HG03354 (cell line): ENCODE results near the gene NXPE3.

ENCODE experiments used
- ATAC-seq: cut with Tn5 transposase; IDR thresholded peaks from one replicate; pipeline ENCODE4 v1.9.1; 2021; ENCODE audit warnings: mild to moderate bottlenecking; ENCODE audit not compliant: unreplicated experiment, poor library complexity, severe bottlenecking

The NXPE3 gene

DNA sequence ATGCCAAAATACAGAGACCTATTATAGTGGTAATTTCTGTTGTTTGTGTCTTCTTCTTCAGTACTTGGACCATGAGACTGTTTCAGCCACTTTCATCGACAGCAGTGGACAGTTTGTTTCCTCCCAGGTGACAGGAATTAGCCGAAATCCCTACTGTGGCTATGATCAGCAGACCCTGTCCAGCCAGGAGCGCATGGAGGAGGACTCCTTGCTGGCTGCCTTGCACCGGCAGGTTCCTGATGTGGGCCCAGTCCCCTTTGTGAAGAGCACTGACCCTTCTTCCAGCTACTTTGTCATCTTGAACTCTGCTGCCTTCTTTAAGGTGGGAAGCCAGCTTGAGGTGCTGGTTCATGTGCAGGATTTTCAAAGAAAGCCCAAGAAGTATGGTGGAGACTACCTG is 22.2 kb downstream of the NXPE3 start:
- ATAC-seq = no peak

DNA sequence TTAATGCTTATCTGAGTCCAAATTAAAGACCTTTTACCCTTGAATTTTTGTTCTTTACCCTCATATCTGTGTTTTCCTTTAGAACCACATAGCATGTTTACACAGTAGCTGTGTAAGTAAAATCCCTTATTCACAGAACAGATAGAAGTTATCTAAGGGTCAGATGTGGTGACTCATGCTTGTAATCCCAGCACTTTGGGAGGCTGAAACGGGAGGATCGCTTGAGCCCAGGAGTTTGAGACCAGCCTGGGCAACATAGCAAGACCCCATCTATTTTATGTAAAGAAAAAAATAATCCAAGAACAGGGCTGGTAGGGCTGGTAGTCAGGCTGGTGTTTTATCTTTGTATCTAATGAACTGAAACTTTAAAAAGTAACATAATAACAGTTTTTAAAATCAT is 23.2 kb downstream of the NXPE3 start:
- ATAC-seq = no peak

DNA sequence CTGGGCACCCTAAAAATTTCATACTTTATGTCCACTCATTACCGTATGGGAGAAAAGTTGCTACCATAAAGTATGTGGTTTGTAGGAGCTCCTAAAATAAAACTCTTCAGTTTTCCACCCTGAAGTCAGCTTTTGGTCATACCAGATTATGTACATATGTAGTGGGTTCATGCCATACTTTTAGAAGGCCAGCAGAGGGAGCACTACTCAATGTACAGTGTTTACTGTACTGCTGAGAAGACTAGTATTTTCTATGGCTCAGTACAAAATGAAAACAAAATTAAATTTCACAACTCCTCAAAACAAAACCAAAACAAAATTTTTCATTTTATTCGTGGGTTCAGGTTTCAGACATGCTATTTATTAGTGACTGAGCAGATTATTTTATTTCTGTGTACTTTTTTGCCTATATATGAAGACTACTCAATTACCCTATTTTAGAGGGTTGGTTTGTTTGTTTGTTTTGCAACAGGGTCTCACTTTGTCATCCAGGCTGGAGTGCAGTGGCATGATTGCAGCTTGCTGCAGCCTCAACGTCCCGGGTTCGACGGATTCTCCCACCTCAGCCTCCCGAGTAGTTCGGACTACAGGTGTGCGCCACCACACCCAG is 24.3 kb downstream of the NXPE3 start:
- peak; percentile 98 for ATAC-seq

DNA sequence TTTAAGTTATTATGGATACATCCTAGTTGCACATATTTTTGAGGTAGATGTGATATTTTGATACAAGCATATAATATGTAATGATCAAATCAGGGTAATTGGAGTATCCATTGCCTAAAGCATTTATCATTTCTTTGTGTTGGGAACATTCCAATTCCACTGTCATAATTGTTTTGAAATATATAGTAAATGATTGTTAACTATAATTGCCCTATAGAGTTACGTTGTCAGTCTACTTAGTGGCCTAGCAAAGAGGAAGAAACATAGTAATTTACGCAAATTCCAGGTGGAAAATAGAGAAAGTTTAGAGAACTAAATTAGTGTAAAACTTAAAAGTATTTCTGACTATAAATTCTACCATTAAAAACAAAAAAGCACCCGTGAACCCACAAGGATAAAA is 24.9 kb downstream of the NXPE3 start:
- ATAC-seq = no peak

DNA sequence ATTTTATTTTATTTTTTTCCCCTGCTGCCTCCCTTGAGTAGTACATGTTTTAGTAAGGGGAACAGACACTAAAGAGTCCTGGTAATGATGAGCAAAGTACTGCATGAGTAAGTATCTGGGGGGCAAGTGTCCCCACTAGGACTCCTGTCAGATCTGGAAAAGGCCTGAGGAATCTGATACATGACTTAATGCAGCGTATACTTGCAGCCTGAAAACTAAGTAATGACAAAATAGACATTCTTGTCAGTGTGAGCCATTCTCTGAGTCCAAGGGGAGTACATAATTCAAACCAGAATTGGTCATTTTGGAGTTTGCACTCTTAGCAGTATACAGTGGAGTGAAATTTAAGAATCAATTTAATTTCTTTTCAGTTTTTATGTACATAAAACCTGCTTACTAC is 27.5 kb downstream of the NXPE3 start:
- ATAC-seq = no peak

DNA sequence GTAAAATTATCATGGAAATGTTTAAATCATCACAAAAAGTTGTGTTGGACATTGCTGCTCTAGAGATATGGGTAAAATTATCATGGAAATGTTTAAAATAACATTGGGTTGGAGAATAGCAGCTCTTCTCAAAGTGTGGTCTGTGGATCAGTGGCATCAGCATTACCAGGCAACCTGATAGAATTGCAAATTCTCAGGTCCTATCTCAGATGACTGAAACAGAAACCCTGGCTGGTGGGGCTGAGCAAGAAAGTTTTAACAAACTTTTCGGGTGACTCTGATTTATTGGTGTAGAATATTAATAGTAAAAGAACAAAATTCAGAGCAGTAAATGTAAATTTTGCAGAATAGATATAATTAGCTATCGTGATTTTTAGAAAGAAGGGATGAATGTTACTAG is 28.9 kb downstream of the NXPE3 start:
- ATAC-seq = peak; percentile 69

DNA sequence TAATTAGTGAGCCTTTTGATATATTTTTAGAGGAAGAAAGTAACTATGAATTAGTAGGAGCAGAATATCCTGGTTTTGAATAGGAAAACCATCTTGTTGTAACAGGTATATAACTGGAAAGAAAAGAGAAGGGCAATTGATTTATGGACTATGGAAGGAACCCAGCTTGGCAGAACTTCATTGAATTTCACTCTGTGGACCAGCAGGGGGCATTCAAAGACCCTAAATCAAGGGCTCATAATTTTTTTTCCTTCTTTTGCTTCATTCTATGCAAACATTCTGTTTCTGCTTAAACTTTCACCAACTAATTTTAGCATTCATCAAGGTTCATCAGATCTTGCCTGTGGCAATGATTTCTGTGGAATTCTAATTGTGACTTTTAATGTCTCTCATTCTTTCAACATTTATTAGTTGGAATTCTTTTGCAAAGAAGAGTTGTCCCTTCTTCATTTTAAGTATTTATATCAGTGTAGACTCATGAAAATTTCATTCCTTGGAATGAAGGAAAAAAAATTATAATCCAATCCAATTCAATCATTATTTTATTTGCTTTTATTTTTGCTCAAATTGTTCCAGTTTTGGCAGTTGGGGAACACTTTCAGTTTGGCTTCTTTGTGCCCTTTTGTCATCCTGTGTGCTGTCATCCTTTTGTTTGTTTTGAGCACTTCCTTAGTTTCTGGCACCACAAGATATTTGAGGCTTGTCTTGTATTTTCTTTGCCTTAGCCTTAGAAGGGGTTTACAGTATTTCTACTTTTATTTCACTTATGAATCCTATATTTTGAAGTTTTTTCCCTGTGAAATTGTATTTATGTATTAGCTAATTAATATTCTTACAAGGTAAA is 30.4 kb downstream of the NXPE3 start:
- peak; percentile 52 for ATAC-seq

DNA sequence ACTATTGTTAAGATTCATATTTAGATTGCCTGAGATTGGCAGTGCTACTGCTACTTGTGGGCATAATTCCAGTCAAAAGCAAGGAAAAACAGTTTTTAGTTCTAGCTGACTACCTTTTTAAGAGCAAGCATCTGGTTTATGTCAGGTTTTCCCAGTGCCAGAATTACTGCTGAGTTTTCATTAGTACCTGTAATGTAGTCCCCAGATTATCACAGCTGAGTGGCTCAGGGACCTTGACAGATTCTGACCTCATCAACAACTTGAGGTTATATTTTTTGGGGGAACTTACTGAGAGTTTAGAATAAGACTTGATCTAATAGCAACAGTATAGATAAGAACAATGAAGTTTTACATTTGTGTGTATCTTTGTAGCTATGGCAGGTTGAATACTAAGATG is 31.0 kb downstream of the NXPE3 start:
- ATAC-seq = no peak

DNA sequence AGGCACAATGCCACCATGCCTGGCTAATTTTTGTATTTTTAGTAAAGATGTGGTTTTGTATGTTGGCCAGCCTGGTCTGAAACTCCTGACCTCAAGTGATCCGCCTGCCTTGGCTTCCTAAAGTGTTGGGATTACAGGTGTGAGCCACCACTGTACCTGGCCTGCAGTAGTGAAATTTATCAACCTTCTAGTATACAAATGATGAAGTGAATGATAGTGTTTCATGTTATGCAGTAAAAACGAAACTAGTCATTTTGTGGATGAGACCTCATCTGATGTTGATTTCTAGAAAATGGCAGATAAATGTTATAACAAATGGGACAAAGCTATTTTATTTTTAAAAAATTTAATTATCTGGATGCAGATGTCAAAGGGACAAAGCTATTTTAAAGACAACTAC is 32.9 kb downstream of the NXPE3 start:
- no peak for ATAC-seq

DNA sequence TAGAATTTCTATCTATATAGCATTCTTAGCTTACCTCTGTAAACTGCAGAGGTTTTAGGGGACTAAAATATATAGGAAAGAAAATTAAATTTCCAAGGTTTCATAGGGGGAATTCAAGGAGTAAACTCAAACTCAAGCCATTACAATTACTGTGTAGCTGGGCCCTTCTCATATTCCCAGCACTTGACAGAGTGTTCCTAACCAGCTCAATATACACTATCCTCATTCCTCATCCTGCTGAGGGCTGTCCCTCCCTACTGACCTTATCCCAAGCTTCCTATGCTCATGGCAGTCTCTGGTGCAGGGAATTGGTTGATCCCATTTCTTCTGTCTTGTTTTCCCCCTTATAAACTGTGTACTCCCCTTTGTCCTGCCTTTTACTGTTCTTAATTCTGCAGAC is 33.9 kb downstream of the NXPE3 start:
- no peak for ATAC-seq

DNA sequence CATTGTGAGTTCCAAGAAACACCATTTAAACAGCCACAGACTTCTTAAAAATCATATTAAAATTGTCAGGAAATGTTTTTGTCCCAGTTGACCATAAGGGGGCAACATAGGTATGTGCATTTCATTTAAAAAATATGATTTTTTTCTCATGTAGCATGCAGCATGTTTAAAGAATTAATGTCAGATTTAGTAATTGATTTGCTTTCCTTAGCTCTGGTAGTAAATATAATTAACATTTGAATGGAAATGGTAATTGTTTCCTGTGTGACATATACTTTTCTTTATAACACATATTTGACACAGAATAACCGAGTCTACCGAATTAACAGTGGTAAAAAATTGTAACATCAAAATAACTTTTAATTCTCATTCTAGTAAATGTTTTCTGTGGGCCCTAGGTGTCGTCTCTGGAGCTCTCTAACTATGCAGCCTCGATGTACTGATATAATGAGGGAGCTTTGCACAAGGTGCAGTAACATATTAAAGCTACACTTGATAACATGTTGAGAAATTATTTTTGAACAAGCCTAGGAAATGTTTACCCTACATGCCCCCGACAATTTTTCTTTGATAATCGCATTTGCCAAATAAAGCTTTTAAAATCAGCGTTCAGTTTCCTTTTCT is 34.9 kb downstream of the NXPE3 start:
- ATAC-seq = no peak

DNA sequence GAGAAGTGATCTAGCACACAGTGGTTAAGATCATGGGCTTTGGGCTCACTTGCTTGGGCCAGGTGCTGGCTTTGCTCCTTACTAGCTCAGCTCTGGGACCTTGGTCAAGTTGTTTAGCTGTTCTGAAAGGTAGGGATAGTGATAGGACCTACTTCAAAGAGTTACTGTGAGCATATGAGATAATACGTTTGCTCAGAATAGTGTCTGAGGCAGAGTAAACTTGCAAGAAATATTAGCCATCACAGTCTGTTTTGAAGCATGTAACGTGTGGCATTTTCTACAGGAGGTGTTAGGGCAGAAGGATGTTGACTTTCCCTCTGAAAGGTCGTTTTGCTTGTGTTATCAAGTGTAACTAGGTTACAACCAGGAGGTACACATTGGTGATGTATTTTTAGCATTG is 35.8 kb downstream of the NXPE3 start:
- ATAC-seq = peak; percentile 49

DNA sequence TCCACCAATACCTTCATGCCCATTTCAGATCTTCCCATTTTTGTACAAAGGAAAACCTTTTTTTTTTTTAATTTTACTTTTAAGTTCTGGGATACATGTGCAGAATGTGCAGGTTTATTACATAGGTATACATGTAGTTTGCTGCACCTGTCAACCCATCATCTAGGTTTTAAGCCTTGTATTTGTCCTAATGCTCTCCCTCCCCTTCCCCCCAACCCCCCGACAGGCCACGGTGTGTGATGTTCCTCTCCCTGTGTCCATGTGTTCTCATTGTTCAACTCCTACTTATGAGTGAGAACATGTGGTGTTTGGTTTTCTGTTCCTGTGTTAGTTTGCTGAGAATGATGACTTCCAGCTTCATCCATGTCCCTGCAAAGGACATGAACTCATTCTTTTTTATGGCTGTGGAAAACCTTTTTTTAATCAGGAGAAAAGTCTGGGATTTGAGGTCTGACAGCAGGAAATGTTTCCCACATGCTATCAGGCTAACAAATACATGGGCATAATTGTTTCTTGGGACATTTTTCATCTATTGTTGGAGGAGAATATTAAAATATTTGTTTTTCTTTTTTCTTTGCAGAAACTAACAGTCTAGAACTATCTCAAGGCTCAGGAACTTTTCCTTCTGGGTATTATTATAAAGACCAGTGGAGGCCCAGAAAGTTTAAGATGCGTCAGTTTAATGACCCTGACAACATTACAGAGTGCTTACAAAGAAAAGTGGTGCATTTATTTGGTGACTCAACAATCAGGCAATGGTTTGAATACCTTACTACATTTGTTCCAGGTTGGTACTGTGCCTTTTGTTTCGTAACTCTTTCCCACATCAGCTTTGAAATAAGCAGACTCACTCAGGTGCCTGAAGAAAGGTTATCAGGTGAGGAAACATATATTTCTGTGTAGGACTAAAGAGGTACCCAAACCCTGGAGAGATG is 37.5 kb downstream of the NXPE3 start:
- no peak for ATAC-seq

DNA sequence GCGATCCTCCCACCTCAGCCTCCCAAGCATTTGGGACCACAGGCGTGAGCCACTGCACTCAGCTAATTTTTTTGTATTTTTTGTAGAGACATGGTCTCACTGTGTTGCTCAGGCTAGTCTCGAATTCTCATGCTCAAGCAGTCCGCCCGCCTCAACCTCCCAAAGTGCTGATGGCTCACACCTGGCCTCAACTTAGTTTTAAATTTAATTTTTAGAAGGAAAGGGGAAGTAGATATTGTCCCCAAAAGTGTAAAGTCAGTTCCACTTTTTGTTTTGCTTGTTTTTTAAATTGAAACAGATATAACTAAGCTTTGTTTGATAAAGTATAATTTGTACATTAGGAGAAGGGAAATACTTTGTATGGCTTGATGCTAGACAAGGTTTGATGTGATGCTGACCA is 39.0 kb downstream of the NXPE3 start:
- peak; percentile 39 for ATAC-seq

DNA sequence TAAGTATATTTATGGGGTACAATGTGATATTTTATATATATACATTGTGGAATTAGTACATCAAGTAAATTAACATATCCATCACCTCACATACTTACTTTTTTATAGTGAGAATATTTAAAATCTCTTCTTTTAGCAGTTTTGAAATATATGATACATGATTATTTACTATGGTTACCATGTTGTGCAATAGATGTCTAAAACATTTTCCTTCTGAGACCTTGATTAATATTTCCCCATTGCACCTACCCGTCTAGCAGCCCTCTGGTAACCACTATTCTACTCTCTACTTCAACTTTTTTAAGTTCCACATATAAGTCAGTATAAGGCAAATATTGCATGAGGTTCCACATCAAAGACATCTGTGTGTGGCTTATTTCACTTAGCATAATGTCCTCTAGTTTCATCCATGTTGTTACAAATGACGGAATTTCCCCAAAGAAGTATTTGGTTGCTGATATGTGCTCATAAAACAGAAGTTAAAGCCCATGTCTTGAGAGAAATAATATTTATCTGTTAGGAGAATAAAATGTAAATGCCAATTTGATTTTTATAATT is 40.7 kb downstream of the NXPE3 start:
- ATAC-seq = peak; percentile 58

DNA sequence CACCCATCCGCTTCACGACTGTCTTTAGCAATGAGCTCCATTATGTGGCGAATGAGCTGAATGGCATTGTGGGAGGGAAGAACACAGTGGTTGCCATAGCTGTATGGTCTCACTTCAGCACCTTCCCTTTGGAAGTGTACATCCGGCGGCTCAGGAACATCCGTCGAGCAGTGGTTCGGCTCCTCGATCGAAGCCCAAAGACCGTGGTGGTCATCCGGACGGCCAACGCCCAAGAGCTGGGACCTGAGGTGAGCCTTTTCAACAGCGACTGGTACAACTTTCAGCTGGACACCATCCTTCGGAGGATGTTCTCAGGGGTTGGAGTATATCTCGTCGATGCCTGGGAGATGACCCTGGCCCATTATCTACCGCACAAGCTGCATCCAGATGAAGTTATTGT is 42.5 kb downstream of the NXPE3 start:
- no peak for ATAC-seq

DNA sequence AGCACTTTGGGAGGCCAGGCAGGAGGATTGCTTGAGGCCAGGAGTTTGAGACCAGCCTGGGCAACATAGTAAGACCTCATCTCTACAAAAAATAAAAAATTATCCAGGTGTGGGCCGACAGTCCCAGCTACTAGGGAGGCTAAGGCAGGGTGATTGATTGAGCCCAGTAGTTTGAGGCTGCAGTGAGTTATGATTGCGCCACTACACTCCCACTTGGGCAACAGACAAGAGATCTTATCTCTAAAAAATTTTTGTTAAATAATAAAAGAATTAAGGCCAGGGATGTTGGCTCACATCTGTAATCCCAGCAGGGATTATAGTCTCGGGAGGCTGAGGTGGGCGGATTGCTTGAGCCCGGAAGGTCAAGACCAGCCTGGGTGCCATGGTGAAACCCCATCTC is 44.5 kb downstream of the NXPE3 start:
- ATAC-seq = no peak

DNA sequence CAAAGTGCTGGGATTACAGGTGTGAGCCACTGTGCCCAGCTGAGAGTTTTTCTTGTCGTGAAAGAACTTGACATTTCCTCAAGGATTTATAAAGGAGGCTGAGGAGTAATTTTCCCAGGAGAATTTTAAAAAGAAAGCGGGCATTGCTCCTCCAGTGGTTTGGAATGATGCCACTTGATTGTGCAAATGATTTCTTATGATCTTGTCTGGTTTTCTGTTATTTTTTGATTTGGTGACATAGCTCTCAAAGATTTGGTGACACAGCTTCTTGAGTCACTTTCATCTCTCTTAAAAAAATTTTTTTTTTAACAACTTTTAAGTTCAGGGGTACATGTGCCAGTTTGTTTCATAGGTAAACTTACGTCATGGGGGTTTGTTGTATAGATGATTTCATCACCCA is 45.7 kb downstream of the NXPE3 start:
- ATAC-seq = no peak

DNA sequence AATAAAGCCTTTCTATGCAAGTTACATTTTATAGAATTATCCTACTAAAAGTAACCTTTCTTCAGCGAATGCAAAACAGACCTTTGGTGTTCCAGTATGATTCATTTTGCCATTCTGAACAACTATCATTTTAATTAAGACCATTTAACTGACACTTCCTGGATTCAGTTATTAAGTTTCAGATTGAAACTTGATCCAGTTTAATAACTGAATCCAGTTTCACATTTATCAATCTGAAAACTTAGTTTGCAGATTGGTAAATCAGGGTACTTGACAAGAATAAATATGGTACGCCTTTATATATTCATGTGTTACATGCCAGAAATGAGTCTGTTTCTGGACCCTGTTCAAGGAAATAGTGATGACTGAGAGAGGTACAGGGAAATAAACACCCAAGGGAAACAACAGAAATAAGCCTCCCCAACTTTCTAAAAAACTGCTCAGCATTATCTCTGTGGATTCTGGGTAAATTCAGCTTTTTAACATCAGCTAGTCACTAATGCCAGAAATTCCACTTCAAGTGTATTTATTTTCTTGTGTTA is 47.0 kb downstream of the NXPE3 start:
- ATAC-seq = no peak
